ENCODE results near the gene GSTA2.
"Not testable (repeated sequence)": the region's sequence is repeated elsewhere in the genome, so short reads cannot be mapped to it uniquely, and the experiment has no call there.

Gene GSTA2

DNA sequence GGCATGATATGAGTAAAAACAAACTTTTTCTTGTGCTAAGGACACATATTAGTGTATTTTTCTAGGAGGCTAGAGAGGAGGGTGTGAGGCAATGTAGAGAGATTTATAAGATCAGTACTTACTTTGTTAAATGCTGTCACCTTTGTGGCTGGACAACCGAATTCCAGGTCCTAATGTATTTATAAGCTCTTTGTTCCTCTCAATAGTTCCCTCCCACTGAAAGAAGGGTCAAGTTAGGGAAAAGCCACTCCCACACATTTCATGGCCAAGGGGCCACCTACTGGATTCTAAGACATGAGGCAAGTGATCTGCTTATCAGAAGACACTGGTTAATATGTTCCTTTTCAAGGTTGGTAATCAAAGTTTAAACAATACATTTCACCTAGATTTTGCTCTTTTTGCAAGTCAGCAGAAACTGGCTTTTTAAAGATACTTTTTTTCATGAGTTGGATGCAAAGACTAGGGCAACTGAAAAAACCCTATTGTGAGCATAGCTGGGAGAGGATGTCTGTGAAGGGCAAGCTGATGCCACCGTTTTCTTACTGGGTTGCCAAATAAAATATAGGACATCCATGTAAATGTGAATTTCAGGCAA, at the start of gene GSTA2:
GSTA2 (minus strand) TSS at position 154 of the 595 bp plus-strand sequence. CDS start 5,528 bp downstream, outside the sequence.
- DNase-seq (ENCODE audit: low spot score); FAIRE-seq: not testable (repeated sequence)

DNA sequence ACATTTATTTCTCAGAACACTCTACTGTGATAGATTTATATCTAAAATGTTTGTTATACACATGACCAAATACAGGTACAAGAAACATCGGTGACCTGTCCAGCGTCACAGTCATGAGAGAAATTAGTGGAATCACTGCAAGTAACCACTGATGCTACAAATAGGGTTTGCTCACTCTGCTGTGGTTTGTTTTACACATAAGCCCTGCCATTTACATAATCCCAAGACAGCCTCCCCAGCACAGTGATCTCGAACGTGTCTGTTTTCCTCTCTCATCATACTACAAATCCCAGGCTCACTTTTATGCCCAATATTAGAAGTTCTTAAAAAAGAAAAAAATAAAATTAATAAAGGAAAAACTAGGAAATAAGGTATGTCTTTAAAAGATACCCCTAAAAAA, 46.5 kb upstream of the GSTA2 start:
- not testable (repeated sequence) for FAIRE-seq

DNA sequence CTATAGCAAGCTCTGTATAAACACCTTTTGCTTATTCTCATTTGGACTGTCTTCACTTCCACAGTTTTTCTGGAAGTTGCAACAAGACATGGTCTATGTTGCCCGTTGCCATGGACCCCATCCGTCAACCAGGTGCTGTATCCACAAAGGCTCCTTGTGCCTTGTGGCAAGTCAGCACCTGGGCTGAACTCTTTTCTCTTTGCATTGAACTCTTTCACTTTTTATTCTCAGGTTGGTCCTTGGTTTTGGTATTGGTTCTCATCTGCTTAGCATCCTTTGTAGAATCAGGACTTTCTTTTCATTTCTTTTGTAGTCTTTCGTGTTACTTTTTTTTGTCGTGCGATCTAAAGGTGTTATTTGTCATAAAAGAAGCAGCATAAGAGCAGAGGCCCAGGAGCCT, 45.4 kb upstream of the GSTA2 start:
- FAIRE-seq: no peak

More for the DNA sequence above, 46.5 kb upstream of the GSTA2 start:
- not testable (repeated sequence) for DNase-seq (ENCODE audit: low spot score)

DNA sequence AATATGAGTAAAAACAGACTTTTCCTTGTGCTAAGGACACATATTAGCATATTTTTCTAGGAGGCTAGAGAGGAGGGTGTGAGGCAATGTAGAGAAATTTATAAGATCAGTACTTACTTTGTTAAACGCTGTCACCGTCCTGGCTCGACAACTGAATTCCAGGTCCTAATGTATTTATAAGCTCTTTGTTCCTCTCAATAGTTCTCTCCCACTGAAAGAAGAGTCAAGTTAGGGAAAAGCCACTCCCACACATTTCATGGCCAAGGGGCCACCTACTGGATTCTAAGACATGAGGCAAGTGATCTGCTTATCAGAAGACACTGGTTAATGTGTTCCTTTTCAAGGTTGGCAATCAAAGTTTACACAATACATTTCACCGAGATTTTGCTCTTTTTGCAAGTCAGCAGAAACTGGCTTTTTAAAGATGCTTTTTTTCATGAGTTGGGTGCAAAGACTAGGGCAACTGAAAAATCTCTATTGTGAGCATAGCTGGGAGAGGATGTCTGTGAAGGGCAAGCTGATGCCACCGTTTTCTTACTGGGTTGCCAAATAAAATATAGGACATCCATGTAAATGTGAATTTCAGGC, 40.5 kb upstream of the GSTA2 start, which contains the start of gene GSTA1:
GSTA1 (minus strand) TSS at position 149 of the 588 bp plus-strand sequence. CDS start 4,549 bp downstream, outside the sequence.
- DNase-seq (ENCODE audit: low spot score); FAIRE-seq: not testable (repeated sequence)

More for the DNA sequence above, 45.4 kb upstream of the GSTA2 start:
- DNase-seq (ENCODE audit: low spot score): no peak

DNA sequence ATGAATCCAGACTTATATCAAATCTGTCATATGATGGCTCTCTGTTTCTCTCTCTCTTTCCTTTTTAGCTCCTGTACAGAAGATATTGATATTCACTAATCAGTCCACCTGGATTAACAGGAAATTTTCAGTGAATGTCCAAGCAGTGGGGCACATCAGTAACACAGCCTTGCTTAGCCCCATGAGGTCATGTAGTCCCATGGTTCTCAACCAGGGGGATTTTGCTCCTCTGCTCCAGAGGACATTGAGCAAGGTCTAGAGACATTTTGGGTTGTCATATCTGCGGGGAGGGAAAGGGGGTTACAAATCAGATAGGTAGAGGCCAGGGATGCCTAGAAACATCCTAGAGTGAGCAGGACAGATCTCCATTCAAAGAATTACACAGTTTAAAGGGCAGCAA, 39.5 kb upstream of the GSTA2 start:
- FAIRE-seq (no peak), DNase-seq (ENCODE audit: low spot score) (no peak)

DNA sequence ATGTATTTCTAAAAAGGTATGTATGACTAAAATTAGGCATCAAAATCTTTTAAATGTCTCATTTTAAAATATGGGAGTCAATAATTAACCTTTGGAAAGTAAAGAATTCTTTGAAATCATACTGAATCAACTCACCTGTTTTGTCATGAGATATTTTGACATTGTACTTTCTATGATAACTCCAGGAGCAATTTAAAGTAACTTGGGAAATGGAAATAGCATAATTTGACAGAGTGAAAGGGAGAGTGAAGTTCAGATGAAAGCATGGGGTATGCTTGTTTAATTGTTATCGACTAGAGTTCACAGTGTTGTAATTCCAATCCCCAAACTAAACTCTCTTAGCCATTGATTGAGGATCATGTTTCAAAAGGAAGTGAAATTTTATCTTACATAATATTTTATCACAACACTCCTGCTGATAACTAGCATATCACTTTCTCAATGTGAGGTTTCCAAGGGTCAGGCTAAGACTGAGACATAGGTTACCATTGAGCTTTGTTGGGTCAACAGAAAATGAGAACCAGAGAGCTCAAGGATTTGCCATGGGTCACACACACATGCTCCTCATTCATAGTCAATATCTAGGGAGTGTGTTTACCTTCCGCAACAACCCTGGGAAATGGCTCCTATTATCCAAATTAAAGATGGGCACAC, 38.0 kb upstream of the GSTA2 start:
- FAIRE-seq (no peak), DNase-seq (ENCODE audit: low spot score) (no peak)

DNA sequence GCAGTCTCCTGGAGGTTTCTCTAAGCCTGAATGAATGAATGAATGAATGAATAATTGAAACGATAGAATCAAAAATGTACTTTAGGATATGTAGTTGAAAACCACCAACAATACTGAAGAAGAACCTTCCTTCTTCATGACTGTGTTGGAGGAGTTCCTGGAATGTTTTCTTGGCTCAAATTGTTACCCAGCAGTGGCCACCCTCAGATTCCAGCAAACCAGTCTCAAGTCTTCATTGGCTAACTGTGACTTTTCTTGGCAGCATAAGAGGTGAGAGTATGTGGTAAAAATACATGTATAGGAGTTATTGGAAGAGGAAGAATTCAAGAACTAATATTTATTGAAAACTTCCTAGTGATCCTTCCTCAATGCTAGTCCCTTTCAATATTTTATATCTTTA, 36.0 kb upstream of the GSTA2 start:
- FAIRE-seq; DNase-seq (ENCODE audit: low spot score): not testable (repeated sequence)

DNA sequence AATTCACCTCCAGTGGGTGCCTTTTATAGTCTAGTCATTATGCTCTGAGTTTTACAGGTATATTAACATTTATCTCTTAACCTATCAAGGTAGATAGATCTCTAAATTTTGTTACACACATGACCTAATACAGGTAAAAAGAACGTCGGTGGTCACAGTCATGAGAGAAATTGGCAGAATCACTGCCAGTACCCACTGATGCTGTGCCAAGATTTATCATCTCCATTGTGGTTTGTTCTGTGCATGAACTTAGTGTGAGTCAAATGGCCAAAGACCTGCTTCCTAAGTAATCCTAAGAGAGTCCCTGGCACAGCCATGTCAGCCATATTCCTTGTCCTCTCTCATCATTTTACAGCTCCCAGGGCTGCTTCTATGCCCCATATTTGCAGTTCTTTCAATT, 31.1 kb upstream of the GSTA2 start:
- not testable (repeated sequence) for DNase-seq (ENCODE audit: low spot score); FAIRE-seq

DNA sequence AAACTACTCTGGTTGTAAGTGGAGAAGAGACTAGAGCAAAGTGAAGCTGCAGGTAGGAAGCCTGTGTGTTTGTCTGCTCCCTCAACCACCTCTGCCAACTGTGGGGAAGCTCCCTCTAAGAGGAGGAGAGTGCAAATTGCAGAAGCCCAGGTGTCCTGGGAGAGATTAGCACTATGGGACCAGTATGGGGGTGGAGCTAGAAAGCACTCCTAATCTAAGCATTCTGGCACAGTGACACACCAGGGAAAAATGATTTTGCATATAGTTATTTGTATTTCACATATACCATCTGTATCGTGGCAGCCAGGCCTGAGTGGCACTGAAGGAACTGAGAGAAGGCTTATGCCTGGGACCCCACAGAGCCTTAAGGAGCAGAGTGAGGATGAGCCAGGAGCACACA, 27.6 kb upstream of the GSTA2 start:
- FAIRE-seq: no peak
- no peak for DNase-seq (ENCODE audit: low spot score)

DNA sequence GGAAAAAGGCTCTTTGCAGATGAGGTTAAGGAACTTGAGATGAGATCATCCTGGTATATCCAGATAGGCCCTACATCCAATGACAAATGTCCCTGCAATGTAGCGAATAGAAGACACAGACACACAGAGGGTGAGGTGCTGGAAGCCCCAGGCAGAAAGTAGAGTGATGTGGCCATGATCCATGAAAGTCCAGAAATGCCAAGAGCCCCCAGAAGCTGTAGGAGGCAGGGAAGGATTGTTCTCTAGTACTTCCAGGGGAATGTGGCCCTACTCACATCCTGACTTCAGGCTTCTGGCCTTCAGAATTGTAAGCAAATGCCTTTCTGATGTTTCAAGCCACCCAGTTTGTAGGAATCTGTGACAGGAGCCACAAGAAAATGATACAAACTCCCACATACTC, 26.4 kb upstream of the GSTA2 start:
- not testable (repeated sequence) for FAIRE-seq; DNase-seq (ENCODE audit: low spot score)

DNA sequence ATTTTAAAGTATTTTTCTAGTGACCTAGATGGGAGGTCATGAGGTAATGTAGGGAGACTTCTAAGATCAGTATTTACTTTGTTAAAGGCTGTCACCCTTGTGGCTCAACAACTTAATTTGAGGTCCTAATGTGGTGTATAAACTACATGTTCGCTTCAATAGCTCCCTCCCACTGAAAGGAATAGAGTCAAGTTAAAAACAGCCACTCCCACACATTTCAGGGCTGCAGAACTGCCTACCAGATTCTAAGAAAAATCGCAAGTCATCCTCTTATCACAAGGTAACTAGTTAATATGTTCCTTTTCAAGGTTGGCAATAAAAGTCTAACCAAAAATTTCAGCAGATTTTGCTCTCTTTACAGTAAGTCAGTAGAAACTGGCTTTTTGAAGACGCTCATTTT, 25.2 kb upstream of the GSTA2 start:
- DNase-seq (ENCODE audit: low spot score) (no peak), FAIRE-seq (no peak)

DNA sequence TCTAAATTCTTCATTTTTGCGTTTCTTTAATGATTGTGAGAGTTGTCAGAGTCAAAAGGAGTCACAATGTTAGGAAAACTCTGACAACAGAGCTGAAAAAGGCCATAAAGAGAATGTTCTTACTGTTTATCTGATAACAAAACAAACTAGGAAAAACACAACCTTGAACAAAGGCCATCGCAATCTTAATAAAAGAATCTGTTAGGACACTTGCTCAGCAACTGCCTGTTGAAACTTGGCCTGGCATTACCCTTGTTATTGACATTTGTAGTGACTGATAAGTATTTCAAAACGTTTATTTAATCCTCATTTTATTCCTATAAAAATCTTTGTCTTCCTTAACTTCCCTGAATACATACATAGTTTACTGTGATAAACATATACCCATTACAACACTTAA, 24.6 kb upstream of the GSTA2 start:
- FAIRE-seq (no peak), DNase-seq (ENCODE audit: low spot score) (no peak)

DNA sequence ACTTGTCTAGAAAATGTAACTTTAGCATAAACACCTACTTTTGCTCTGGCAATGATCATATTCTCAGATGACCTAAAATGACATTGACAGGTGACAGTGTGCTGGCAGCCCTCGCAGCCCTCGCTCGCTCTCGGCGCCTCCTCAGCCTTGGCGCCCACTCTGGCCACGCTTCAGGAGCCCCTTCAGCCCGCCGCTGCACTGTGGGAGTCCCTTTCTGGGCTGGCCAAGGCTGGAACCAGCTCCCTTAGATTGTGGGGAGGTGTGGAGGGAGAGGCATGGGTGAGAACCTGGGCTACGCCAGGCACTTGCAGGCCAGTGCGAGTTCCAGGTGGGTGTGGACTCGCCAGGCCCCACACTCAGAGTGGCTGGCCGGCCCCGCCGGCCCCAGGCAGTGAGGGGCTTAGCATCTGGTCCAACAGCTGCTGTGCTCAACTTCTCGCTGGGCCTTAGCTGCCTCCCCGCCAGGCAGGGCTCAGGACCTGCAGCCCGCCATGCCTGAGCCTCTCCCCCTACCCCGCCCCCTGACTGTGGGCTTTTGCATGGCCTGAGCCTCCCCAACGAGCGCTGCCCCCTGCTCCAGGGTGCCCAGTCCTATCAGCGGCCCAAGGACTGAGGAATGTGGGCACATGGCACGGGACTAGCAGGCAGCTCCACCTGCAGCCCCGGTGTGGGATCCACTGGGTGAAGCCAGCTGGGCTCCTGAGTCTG, 23.1 kb upstream of the GSTA2 start:
- FAIRE-seq (no peak), DNase-seq (ENCODE audit: low spot score) (no peak)

DNA sequence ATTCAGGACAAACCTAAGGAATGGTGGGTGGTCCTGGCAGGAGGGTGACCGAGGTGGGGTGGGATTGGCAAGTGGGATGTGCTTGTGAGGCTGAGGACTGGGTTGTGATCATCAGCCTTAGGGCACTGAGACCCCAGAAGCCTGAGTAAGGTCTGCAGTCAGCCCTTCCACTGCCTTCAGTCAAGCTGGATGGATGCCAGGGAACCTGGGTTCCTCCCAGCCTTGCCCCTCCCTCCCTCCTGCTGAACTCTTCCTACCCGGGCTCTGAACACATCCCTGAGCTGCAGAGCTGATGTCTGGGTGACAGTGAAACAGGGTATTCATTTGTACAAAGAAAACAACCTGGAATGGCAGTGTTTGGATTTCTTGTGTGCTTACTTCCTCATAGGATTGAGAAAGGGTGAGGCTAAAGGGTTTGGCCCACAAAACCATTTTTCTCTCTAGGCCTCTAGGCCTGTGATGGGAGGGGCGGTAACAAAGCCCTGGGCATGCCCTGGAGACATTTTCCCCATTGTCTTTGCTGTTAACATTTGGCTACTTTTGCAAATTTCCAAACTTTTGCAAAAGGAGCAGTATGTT, 19.5 kb upstream of the GSTA2 start:
- FAIRE-seq; DNase-seq (ENCODE audit: low spot score): not testable (repeated sequence)

DNA sequence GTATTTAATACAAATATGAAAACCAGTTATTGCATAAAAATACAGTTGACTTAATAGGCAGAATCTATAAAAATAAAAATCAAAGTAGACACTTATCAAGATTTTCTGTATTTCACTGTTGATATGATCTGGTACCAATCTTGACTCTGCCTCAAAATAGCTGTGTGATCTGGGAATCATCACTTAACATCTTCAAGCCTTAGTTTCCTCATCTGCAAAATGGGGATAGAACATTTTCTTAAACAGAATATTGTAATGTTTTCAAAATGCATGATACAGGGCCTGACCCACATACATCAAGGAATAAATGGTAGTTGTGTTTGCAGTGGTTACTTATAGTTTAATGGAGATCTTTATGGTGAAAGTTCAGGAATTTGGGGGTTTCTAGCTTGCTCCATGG, 18.9 kb upstream of the GSTA2 start:
- not testable (repeated sequence) for DNase-seq (ENCODE audit: low spot score); FAIRE-seq

DNA sequence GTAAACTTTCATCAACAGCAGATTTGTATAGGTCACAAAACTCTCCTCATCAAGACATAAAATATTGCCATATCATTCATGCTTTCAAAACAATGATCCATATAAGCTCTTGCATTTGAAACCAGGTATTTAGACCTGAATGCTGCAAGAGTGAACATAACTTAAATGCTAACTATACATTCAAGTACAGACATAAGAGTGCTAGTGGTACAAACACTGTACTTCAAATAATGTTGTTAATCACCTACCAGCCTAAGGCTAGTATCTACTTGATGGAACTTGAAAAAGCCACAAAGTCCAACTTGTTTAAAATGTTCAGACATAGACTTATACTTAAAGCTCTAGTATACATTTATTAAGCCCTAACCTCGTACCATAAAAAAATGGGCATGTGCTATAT, 16.0 kb upstream of the GSTA2 start:
- FAIRE-seq: no peak
- no peak for DNase-seq (ENCODE audit: low spot score)

DNA sequence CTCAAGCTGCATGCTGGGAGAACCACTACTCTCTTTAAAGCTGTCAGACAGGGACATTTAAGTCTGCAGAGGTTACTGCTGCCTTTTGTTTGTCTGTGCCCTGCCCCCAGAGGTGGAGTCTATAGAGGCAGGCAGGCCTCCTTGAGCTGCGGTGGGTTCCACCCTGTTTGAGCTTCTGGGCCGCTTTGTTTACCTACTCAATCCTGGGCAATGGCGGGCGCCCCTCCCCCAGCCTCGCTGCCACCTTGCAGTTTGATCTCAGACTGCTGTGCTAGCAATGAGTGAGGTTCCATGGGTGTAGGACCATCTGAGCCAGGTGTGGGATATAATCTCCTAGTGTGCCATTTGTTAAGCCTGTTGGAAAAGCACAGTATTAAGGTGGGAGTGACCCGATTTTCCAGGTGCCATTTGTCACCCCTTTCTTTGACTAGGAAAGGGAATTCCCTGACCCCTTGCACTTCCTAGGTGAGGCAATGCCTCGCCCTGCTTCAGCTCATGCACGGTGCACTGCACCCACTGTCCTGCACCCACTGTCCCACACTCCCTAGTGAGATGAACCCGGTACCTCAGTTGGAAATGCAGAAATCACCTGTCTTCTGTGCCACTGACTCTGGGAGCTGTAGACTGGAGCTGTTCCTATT, 13.6 kb upstream of the GSTA2 start:
- DNase-seq (ENCODE audit: low spot score); FAIRE-seq: not testable (repeated sequence)

DNA sequence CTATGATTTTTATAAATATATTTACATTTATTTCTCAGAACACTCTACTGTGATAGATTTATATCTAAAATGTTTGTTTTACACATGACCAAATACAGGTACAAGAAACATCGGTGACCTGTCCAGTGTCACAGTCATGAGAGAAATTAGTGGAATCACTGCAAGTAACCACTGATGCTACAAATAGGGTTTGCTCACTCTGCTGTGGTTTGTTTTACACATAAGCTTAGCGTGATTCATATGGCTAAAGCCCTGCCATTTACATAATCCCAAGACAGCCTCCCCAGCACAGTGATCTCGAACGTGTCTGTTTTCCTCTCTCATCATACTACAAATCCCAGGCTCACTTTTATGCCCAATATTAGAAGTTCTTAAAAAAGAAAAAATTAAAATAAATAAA, 6.1 kb upstream of the GSTA2 start:
- not testable (repeated sequence) for DNase-seq (ENCODE audit: low spot score)
- peak; percentile 79 for FAIRE-seq

DNA sequence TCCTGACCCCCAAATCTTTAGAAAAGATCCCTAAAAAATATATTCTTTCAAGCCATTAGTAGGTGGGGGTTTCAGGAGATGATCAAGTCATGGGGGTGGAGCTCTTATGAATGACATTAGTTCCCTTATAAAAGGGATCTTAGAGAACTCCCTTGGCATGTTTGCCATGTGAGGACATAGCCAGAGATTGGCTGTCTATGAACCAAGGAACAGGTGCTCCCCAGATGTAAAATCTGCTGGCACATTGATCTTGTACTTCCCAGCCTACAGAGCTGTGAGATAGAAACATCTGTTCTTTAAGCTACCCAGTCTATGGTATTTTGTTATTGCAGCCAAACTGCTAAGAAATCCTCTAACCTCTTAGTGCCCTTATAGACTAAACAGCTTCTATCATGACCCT, 4.4 kb upstream of the GSTA2 start:
- not testable (repeated sequence) for FAIRE-seq; DNase-seq (ENCODE audit: low spot score)

DNA sequence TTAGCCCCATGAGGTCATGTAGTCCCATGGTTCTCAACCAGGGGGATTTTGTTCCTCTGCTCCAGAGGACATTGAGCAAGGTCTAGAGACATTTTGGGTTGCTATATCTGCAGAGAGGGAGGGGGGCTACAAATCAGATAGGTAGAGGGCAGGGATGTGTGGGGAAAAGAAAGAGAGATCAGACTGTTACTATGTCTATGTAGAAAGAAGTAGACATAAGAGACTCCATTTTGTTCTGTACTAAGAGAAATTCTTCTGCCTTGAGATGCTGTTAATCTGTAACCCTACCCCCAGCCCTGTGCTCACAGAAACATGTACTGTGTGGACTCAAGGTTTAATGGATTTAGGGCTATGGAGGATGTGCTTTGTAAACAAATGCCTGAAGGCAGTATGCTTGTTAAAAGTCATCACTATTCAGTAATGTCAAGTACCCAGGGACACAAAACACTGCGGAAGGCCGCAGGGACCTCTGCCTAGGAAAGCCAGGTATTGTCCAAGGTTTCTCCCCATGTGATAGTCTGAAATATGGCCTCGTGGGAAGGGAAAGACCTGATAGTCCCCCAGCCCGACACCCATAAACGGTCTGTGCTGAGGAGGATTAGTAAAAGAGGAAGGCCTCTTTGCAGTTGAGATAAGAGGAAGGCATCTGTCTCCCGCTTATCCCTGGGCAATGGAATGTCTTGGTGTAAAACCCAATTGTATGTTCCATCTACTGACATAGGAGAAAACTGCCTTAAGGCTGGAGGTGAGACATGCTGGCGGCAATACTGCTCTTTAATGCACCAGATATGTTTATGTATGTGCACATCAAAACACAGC, 1.4 kb downstream of the GSTA2 start:
- DNase-seq (ENCODE audit: low spot score); FAIRE-seq: not testable (repeated sequence)

All from RCC 7860 (cell line).